GM12891 (cell line): Measurements from ENCODE around the gene PTPN13.

ENCODE experiments used
- POLR2A ChIP-seq: IDR thresholded peaks from 2 replicates; pipeline ENCODE4 v1.6.1; 2011; ENCODE audit warnings: low read depth, low read length, control low read depth
- POLR2AphosphoS5 ChIP-seq: IDR thresholded peaks from 2 replicates; pipeline ENCODE4 v1.6.1; 2011; ENCODE audit warnings: low read depth, low read length, control low read depth
- SPI1 ChIP-seq: IDR thresholded peaks from 2 replicates; pipeline ENCODE4 v1.6.1; 2011; ENCODE audit warnings: low read depth, low read length, control low read depth
- TAF1 ChIP-seq: IDR thresholded peaks from 2 replicates; pipeline ENCODE4 v1.6.1; 2011; ENCODE audit warnings: low read depth, low read length, control low read depth

- no peak for TF ChIP-seq POLR2A
- TF ChIP-seq TAF1: no peak
- TF ChIP-seq SPI1: no peak
- no peak for TF ChIP-seq POLR2AphosphoS5
Observed at GRCh38 chr4:86683167-86683566, 89.1 kb downstream of the PTPN13 start.
